Skeletal muscle cell (primary cell): Measurements from ENCODE around the gene SORCS2.
"Not testable (repeated sequence)": the region's sequence is repeated elsewhere in the genome, so short reads cannot be mapped to it uniquely, and the experiment has no call there.

ENCODE experiments used
- DNase-seq: peaks from one replicate; pipeline ENCODE4 v3.0.0-alpha.2; 2010; ENCODE audit warnings: low read depth
- H3K4me3 ChIP-seq: 2 replicates; pipeline ENCODE4 v1.5.1; 2011; ENCODE audit warnings: low read depth, mild to moderate bottlenecking, control low read depth, low read length, moderate library complexity

SORCS2 gene

GRCh38 chr4:7213807-7214206, 21.5 kb downstream of the SORCS2 start:
- no peak for DNase-seq
- no peak overlapping the region for H3K4me3 ChIP-seq

GRCh38 chr4:7214359-7214758, 22.0 kb downstream of the SORCS2 start:
- no peak for DNase-seq
- no peak overlapping the region for H3K4me3 ChIP-seq

GRCh38 chr4:7215187-7215586, 22.8 kb downstream of the SORCS2 start:
- not testable (repeated sequence) for DNase-seq, H3K4me3 ChIP-seq

GRCh38 chr4:7217039-7217438, 24.7 kb downstream of the SORCS2 start:
- no peak overlapping the region for H3K4me3 ChIP-seq
- no peak for DNase-seq

GRCh38 chr4:7217474-7218321, 25.4 kb downstream of the SORCS2 start:
- no peak overlapping the region for H3K4me3 ChIP-seq
- no peak for DNase-seq

GRCh38 chr4:7218686-7219085, 26.3 kb downstream of the SORCS2 start:
- H3K4me3 ChIP-seq: no peak overlapping the region
- DNase-seq: no peak

- no peak overlapping the region for H3K4me3 ChIP-seq
- DNase-seq: no peak
Observed at GRCh38 chr4:7222521-7222920, 30.2 kb downstream of the SORCS2 start.

- no peak for DNase-seq
- H3K4me3 ChIP-seq: no peak overlapping the region
Observed at GRCh38 chr4:7223541-7223940, 31.2 kb downstream of the SORCS2 start.

GRCh38 chr4:7224001-7224400, 31.7 kb downstream of the SORCS2 start:
- no peak overlapping the region for H3K4me3 ChIP-seq
- DNase-seq: no peak

- DNase-seq: no peak
- H3K4me3 ChIP-seq: no peak overlapping the region
Observed at GRCh38 chr4:7224878-7225533, 32.7 kb downstream of the SORCS2 start.

GRCh38 chr4:7226439-7226838, 34.1 kb downstream of the SORCS2 start:
- no peak for DNase-seq
- no peak overlapping the region for H3K4me3 ChIP-seq

GRCh38 chr4:7227008-7227407, 34.7 kb downstream of the SORCS2 start:
- H3K4me3 ChIP-seq: no peak overlapping the region
- no peak for DNase-seq

- H3K4me3 ChIP-seq: no peak overlapping the region
- no peak for DNase-seq
Observed at GRCh38 chr4:7228734-7229133, 36.4 kb downstream of the SORCS2 start.

- no peak for DNase-seq
Observed at GRCh38 chr4:7232061-7232650, 39.8 kb downstream of the SORCS2 start.

GRCh38 chr4:7233006-7233580, 40.8 kb downstream of the SORCS2 start:
- DNase-seq: no peak
- no peak overlapping the region for H3K4me3 ChIP-seq

More at GRCh38 chr4:7232061-7232650, 39.8 kb downstream of the SORCS2 start:
- H3K4me3 ChIP-seq: no peak overlapping the region

GRCh38 chr4:7233601-7234000, 41.3 kb downstream of the SORCS2 start:
- DNase-seq: no peak
- H3K4me3 ChIP-seq: no peak overlapping the region

- no peak overlapping the region for H3K4me3 ChIP-seq
- DNase-seq: no peak
Observed at GRCh38 chr4:7234355-7235029, 42.2 kb downstream of the SORCS2 start.

- no peak for DNase-seq
- H3K4me3 ChIP-seq: no peak overlapping the region
Observed at GRCh38 chr4:7235030-7235380, 42.7 kb downstream of the SORCS2 start.

GRCh38 chr4:7236847-7237246, 44.5 kb downstream of the SORCS2 start:
- no peak overlapping the region for H3K4me3 ChIP-seq
- no peak for DNase-seq

GRCh38 chr4:7237873-7238272, 45.5 kb downstream of the SORCS2 start:
- no peak for DNase-seq
- no peak overlapping the region for H3K4me3 ChIP-seq
